Activated T-cell treated with anti-CD3 and anti-CD28 coated beads for 24 hours (primary cell): Measurements from ENCODE around the gene RECK.
"Not testable (repeated sequence)": the region's sequence is repeated elsewhere in the genome, so short reads cannot be mapped to it uniquely, and the experiment has no call there.

Experiments used
- DNase-seq: peaks from one replicate; pipeline ENCODE4 v3.0.0-alpha.2; 2020; ENCODE audit warnings: low read depth

Gene RECK

DNA sequence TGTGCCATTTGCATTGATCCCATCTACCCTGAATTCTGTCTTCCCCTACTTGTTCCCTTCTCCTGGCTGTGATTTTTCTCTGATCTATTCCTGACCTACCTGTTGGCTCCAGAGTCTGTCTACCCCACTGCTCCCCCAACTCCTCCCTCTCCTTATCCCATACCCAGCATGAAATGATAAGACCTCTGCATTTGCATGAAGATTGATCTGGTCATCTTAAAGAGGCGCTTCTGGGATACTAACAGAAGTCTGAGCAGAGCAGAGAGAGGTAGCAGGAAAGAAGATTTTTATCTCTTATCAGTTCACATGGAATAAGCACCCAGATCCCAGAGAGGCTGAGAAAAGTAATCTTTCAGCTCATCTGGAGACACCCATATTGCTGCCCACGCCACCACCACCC lies 81.5 kb downstream of the RECK start:
- no peak for DNase-seq

DNA sequence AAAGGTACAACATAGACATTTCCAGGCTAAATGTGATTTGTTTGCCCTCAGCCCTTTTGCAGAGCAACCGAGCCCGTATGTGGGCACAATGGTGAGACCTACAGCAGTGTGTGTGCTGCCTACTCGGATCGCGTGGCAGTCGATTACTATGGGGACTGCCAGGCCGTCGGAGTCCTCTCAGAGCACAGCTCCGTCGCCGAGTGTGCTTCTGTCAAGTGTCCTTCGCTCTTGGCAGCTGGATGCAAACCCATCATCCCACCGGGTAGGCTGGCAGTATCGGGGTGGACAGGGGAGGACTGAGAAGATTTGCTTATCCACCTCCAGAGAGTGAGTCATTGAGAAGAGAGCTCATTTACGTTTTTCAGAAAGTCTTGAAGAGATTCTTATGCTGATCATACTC lies 82.0 kb downstream of the RECK start:
- no peak for DNase-seq

DNA sequence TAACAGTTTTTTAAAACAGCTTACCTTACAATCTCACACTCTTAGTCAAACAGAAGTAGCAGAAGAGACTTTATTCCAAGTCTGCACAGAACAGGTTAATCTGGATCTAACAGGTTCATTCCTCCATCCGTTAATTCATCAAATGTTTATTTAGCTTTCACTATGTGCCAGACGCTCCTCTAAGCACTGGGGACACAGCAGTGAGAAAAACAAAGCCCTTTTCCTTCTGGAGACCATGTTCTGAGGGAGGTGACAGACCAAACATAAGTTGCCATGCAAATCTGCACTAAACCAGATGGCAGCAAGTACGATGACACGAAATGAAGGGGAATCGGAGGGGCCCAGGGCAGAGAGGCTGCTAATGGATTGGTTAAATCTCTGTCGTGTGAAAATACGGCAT lies 82.8 kb downstream of the RECK start:
- DNase-seq = no peak

DNA sequence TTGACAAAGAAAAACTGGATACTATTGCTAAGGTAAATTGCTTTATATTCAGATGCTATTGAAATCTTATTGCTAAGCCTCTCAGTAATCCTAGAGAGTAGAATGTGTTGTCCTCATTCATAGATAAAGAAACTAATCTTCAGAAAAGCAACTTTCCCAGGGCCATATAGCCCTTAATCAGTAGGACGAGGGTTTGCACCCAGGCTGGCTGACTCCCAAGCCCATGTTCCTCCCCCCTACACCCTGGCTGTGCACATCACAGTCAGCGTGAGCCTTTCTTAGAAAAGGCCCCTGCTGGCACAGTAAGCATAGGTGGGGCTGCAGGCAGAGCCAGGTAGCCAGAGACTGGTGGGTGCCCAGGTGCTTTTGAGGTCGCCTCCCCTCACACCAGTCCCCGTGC lies 84.0 kb downstream of the RECK start:
- no peak for DNase-seq

DNA sequence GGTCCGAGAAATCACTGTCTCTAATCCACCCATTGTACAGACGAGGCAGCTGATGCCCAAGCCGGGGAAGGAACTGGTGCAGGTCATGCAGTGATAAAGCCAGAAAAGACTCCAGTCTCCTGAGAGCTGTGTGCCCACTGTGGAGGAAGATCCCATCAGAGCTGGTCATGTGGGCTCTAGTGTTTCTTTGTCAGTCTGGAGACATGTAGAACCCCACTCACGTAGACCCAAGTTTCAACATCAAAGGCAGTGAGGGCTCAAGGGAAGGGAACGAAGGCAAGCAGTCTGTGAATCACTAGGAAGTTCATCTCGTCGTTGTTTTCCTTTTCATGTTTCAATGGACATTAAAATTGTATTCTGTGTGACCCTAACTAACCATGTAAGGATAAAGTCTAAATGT lies 85.3 kb downstream of the RECK start:
- no peak for DNase-seq

DNA sequence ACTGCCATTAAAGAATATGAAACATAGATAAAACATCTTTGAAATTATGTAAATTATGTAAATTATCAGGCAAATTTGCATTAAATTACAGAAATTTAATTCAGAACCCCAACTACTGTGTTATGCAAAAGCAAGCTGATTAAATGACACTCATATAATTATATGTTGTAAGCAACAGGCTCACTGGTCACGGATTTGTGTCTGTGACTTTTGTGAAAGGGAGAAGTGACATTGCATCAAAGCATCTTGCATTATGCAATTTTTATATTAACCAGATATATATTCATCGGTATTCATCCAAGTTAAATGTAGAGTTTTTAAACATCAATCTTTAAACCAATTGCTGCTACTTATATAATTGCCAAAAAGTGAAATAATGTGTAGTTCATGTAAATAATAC lies 86.8 kb downstream of the RECK start:
- no peak for DNase-seq

DNA sequence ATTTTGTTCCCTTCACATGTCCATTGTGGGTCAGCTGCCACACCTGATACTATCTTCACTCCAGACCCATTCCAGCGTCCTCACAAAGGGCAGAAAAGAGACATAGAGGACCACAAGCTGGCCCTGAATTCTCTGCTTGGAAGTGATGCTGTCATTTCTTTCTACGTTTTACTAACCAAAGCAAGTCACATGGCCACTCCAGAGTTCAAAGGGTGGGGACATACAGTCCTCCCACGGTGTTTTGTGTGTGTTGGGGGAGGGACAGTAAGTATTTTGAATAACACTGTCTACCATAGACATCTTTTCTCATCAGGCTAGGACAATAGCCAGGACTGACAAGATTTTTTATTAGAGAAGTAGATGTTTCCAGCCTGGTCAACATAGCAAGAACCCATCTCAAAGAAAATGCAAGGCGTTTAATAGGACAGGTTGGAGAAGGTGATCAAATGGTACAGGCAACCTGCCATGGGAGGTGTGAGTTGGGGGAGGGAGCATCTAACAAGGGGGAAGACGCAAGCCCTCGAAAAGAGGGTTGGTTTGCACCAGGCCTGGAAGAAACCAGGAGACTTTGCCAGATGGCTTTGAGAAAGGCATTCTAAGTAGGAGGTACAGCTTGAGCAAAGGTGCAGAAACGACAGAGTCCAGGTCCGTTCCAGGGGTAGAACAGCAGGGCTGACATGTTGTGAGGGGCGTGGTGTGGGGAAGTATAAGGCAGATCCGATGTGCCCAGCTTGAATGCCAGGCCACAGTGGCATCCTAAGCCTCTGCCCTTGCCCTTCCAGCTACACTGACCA lies 88.5 kb downstream of the RECK start:
- DNase-seq = no peak

DNA sequence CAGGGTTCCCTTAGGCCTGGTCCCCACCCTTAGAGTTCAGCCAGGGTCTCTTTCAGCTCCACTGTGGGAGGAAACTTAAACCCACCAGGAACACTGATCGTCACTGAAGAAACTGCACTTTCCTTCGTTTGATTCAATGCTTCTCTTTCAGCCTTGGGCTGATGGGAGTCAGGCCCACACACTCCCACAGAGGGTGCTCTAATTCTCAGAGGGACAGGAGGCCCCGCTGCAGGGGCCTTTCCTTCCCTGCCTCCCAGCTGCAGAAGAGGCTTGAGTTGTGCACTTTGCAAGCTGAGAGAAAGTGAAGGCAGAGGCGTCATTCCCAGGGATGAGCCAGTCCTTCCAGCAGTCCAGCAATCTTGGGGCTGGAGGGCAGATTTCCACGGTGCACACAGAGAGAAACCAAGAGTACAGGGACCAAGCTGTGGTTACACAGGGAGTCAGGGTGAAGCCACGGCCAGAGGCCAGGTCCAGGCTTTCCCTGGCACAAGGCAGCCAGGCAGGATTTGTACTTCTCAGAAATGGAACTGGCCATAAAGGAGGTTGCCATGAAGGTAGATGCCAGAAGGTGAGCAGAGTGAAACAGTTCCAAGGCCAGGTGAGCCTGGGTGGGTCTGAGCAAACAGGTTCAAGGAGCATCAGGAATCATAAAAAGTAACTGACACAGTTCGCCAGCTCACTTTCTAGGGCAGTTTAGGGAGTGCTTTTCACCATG lies 89.5 kb downstream of the RECK start:
- DNase-seq = no peak

DNA sequence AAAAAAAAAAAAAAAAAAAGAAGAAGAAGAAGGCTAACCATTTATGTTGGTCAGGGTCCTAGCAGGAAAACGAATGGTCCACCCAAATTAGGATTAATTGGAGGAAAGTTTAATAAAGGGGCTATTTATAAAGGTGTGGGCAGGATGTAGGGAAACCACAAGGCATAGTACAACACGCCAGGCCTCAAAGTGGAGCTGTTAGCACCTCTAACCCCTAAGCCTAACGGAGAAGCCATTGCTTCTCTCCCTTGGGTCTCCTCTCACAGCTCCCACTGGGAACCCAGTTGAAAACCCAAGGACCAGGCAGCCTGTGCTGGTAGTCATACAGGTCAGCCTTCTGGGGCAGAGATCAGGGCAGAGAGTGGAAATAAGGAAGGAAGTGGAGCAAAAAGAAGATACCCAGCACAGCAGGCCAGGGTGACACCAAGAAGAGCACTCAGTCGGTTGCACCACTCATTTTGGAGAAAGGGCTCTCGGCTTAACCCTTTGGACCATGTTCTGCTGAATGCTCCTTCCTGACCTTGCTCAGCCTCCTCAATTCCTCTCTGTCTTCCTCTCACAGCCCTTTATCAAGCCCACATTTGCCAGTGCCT lies 91.0 kb downstream of the RECK start:
- DNase-seq = no peak

DNA sequence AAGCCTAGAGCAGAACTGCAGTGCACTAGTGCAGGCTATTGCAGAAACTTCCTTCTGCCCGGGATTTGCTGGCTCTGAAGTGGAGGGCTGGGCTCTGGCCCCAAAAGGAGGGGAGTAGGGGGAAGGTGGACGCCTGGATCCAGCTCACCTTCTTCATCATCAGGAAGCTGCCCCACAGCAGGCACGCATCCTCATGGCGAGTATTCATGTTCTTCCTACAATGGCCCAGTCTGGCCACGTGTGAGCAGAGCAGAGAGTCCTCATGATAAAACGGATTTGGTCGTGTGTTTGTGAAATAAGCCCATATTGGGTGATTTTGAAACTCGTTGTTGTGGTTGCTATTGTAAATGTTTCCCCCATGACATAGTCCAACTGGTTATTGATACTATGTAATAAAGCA lies 91.6 kb downstream of the RECK start:
- DNase-seq = no peak

DNA sequence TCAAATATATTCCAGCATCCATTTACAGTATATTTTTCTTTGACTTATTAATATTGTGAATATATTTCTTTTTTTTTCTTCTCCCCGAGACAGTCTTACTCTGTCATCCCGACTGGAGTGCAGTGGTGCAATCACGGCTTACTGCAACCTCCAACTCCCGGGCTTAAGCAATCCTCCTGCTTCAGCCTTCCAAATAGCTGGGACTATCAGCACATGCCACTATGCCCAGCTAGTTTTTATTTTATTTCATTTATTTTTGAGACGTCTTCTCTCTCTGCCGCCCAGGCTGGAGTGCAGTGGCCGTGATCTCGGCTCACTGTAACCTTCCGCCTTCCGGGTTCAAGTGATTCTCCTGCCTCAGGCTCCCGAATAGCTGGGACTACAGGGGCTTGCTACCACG lies 92.4 kb downstream of the RECK start:
- DNase-seq = no peak

DNA sequence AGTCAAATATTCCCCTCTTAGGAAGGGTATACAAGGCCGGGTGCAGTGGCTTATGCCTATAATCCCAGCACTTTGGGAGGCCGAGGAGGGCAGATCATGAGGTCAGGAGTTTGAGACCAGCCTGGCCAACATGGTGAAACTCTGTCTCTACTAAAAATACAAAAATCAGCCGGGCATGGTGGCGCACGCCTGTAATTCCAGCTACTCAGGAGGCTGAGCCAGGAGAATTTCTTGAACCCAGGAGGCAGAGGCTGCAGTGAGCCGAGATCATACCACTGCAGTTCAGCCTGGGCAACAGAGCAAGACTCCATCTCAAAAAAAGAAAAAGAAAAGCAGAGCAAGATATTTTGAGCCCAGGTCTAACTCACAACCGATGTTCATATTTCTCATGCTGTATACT lies 95.0 kb downstream of the RECK start:
- not testable (repeated sequence) for DNase-seq

DNA sequence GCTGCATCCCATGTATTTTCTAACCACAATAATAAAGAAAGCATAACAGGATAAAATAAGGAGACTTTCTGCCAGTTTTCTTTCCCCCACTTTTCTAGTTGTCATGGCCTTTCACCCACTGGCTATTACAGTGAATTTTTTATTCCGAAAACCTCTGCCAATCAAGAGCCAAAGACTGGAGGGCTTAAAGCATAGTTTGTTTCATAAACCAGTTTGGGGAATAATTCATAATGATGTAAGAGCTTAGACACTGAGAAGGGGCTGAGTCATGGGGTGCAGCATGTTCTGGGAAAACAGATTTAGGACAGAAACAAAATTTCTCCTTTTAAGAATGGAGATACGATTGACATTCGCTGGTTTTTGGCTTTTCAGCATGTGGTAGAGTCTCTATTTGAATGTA lies 95.4 kb downstream of the RECK start:
- no peak for DNase-seq

DNA sequence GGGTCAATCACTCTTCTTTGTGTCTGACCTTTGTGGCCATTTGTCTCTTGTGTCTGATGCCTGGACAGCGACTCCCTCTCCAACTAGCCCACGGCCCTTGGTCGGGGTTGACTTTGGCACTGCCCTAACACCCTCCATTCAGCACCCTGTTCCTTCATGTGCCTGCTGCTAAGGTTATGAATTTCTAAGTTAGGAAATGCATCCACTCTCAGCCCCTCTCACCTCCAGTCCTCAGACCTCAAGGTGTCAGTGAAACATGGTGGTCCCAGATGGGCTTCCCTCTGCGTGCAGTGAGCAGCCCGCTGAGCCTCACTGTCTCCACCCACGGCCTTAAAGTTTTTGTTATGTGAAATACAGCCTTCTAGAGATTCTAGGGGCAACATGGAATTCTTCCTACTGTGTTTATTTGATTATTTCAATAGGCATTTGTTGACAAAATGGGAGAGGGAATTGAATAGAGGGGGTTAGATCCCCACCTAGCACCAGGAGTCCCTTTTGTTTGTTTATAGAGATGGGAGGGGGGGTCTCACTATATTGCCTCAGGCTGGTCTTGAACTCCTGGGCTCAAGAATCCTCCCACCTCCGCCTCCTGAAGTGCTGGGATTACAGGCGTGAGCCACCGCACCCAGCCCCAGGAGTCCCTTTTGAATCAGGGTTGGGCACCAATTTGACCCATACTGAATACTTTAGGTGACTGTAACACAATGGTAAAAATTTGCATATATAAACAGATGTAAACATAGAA lies 98.2 kb downstream of the RECK start:
- DNase-seq = no peak

DNA sequence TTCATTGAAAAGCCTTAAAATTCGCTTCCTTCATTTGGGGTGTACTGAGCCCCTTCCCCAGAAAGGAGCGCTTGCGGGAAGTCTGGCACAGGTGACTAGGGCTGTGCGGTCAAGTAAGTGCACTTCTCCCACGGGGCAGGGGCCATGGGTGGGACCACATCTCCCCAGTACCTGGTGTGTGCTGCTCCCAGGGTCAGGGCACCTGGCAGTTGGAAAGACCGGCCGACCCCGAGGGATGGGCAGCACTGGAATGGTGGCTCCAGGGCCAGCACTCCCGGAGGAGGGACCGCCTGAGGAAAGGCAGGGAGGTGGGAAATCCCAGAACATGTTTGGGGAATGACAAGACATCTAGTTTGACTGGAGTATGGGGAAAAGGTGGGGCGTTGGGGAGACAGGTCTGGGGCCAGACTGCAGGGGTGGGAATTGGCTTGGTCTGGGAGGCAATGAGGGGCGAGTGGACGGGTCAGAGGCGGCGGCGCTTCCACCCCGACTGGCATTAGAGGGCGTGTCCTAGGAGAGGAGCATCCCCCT lies 99.1 kb downstream of the RECK start:
- no peak for DNase-seq

DNA sequence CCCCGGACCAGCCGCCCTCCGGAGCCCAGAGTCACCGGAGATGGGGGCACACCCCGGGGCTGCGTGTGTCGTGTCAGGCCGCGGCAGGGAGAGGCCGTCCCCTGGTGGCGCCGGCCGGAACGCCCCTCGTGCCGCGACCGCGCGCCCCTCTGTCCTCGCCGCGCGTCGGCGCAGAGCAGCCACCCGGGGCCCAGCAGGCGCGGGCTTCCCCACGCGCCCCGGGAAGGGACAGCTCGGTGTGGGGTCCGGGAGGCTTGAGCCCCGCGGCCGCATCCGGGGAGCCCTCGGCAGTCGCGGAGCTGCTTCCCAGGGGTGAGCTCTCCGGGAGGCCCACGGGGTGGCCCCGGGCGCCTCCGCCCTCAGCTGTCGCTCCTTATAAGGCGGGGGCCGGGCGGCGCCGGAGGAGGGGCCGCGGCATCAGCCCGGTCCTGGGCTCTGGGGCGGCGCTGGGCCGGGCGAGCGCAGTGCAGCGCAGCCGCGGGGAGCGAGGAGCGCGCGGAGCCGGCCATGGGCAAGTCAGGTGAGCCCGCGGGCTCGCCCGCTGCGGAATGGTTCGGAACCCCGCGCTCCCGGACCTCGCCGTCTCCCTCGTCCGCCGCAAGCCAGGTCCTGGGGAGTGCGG lies 99.7 kb downstream of the RECK start, which contains the start of gene GLIPR2:
Gene GLIPR2, plus strand, starts transcription at position 462 of the 622 bp plus-strand sequence. Its CDS starts 46 bp downstream, at position 508.
- DNase-seq = peak; percentile 70

DNA sequence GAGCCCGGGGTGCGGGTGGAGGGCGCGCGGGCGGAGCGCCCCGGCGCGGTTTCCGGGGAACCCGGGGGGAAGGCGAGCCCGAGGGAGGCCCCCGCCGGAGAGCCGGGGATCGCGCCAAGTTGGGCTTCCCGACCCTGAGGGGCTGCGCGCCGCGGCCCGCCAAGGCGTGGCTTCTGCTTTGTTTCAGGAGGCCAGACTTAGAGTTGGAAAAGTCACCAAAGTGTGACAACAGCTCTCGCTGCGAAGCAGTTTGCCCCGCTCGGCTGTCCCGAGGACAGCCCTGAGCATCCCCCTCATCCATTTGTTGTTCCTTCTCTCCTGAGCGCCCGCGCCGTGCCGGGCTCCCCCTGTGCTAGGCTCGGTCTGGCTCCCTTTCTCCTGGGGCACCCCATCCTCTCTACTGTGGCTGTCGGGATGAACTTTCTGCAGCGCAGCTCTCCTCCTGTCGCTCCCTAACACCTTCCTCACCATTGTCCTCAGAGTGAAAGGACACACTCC lies 100.2 kb downstream of the RECK start:
- DNase-seq = peak; percentile 20

DNA sequence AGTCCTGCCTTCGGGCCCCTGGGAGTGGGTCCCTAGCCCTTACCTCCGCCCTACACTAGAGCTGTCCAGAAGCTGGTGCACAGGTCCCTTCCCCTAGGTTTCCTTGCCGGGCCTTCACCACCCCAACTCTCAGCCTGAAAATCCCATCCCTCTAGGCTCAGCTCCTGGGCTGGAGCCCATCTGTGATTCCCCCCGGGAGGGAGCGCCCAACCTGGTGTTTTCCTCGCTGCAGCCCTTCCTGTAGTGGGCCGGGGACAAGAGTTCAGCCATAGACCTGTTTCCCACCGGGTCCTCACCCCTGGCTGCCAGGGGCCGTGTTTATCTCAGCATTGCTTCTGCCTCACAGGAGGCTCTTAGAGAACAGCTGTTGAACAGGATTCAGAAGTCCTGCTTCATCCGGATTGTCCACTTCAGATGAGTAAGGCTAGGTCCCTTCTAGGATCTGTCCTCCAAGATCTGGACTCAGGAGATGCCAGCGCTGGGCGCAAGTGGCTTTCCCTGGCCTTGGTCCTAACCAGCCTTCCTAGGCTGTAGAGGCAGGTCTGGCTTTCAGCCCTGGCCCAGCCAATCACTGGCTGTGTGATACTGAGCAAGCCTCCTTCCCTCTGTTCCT lies 100.8 kb downstream of the RECK start:
- DNase-seq = no peak

DNA sequence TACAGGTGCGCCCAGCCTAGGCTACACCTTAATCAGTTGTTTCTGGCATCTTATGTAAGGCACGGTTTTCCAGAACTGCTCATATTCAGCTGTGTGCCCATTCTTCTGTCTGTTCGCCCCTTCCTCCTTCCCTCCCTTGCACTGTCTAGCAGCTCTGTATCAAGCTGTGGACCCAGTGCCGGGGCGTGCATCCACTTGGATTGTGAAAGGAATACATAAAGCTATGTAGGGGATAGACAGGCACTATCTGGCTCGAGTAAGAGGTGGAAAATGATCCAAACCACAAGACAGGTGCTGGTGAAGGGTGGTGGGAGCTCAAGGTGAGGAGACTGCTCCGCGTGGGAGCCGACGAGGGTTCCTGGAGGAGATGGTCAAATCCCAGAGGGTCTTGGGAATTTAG lies 101.8 kb downstream of the RECK start:
- DNase-seq = no peak

DNA sequence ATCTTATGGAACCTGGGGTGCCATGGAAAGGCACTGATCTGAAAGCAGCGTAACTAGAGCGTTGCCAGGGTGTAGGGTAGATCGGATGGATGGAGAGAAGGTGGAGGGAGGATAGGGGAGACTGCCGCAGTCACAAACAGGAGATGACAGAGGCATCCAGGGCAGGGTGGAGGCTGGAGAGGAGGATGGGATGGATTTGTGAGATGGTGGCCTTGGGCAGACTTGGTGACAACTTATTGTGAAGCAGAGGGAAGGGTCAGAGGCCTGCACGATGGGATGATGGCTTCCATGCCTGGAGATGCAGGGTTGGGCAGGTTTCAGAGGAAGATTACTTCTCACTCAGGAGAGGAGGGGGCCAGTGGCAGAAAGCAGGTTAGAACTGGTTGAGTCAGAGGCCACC lies 102.2 kb downstream of the RECK start:
- no peak for DNase-seq
